Measurements from ENCODE around the gene HTR3E. TPM values are rescaled to one million over a fixed set of nuclear protein-coding genes. Genes with fewer than 3 reads are reported as not detected.
"Not testable (repeated sequence)": the region's sequence is repeated elsewhere in the genome, so short reads cannot be mapped to it uniquely, and the experiment has no call there.

The HTR3E gene
- total and polyA plus RNA-seq, 4 experiments from 2014 or later: not detected

GRCh38 chr3:184143327-184143726 is 46.5 kb downstream of the HTR3E start:
- intact Hi-C loops (cut with micrococcal nuclease): no loop called here
- POLR2A ChIA-PET (ENCODE audit: partially characterized antibody): no interaction called here
- Mint-ChIP-seq H3K4me3 (no peak overlapping the region), H3K9me3 (no peaks in the 10 kb centered on the region), H3K27ac (no peak overlapping the region), H3K4me1 (no peaks in the 10 kb centered on the region), H3K36me3 (peaks cover 28 to 65% of the 10 kb centered on the region in 2 donors), H3K27me3 (no peaks in the 10 kb centered on the region)
- no peaks in the 10 kb centered on the region for H3K4me1 ChIP-seq (ENCODE audit: insufficient read depth, low read length)
- H3K9me3 ChIP-seq (ENCODE audit: control insufficient read depth in 1 of 2, low read length in 2 of 2): no peaks in the 10 kb centered on the region
- peaks cover 53% of the 10 kb centered on the region for H3K36me3 ChIP-seq (ENCODE audit: insufficient read depth, low read length)
- H3K27me3 ChIP-seq (ENCODE audit: insufficient read depth, low read length): no peaks in the 10 kb centered on the region
- H3K4me3 ChIP-seq (ENCODE audit: low read length in 2 of 2): no peak overlapping the region
- no peak for DNase-seq
- CTCF ChIA-PET (ENCODE audit: partially characterized antibody): no interaction called here
- no peak overlapping the region for H3K27ac ChIP-seq (ENCODE audit: low read depth, low read length)

- H3K4me3 ChIP-seq (ENCODE audit: low read length in 2 of 2): no peak overlapping the region
- no peak overlapping the region for H3K27ac Mint-ChIP-seq
- H3K9me3 ChIP-seq (ENCODE audit: control insufficient read depth in 1 of 2, low read length in 2 of 2): no peaks in the 10 kb centered on the region
- H3K4me1 Mint-ChIP-seq: no peaks in the 10 kb centered on the region
- no peaks in the 10 kb centered on the region for H3K27me3 ChIP-seq (ENCODE audit: insufficient read depth, low read length)
- no peaks in the 10 kb centered on the region for H3K9me3 Mint-ChIP-seq
- POLR2A ChIA-PET (ENCODE audit: partially characterized antibody): interaction anchor here (1.4 to 2.3 kb wide), 2 partner anchors 9 to 105 kb away, joined by 6 to 11 read pairs; partner anchors contain the start of genes EEF1AKMT4 and EIF2B5
- CTCF ChIA-PET (ENCODE audit: partially characterized antibody): interaction anchor here (0.7 to 3.0 kb wide), 8 partner anchors 10 to 145 kb away, joined by 3 to 14 read pairs (median 4); partner anchors contain the start of genes AP2M1, EEF1AKMT4, EIF2B5 and VWA5B2
- H3K27ac ChIP-seq (ENCODE audit: low read depth, low read length): no peak overlapping the region
- peaks cover 53% of the 10 kb centered on the region for H3K36me3 ChIP-seq (ENCODE audit: insufficient read depth, low read length)
- no peak overlapping the region for H3K4me3 Mint-ChIP-seq
- no peaks in the 10 kb centered on the region for H3K27me3 Mint-ChIP-seq
- intact Hi-C loops (cut with micrococcal nuclease): no loop called here
- peaks cover 28 to 65% of the 10 kb centered on the region in 2 donors for H3K36me3 Mint-ChIP-seq
- no peaks in the 10 kb centered on the region for H3K4me1 ChIP-seq (ENCODE audit: insufficient read depth, low read length)
- no peak for DNase-seq
These were observed 47.6 kb downstream of the HTR3E start for GRCh38 chr3:184144505-184144904.

- H3K27ac ChIP-seq (ENCODE audit: low read depth, low read length): no peak overlapping the region
- no peaks in the 10 kb centered on the region for H3K27me3 Mint-ChIP-seq
- H3K4me1 Mint-ChIP-seq: no peaks in the 10 kb centered on the region
- no peaks in the 10 kb centered on the region for H3K4me1 ChIP-seq (ENCODE audit: insufficient read depth, low read length)
- no peaks in the 10 kb centered on the region for H3K27me3 ChIP-seq (ENCODE audit: insufficient read depth, low read length)
- H3K9me3 ChIP-seq (ENCODE audit: control insufficient read depth in 1 of 2, low read length in 2 of 2): no peaks in the 10 kb centered on the region
- no peaks in the 10 kb centered on the region for H3K9me3 Mint-ChIP-seq
- H3K36me3 Mint-ChIP-seq: peaks cover 25 to 63% of the 10 kb centered on the region in 2 donors
- ChIA-PET CTCF (ENCODE audit: partially characterized antibody) (interaction anchor here (0.7 to 3.0 kb wide), 10 partner anchors 10 to 227 kb away, joined by 3 to 14 read pairs (median 4); partner anchors contain the start of genes AP2M1, EEF1AKMT4, EIF2B5 and VWA5B2), POLR2A (ENCODE audit: partially characterized antibody) (interaction anchor here (1.4 to 2.3 kb wide), 2 partner anchors 10 to 105 kb away, joined by 6 to 11 read pairs; partner anchors contain the start of genes EEF1AKMT4 and EIF2B5)
- no peak overlapping the region for H3K4me3 Mint-ChIP-seq
- peak overlapping the region in 1 of 7 donors; percentile 25 for H3K27ac Mint-ChIP-seq
- peaks cover 50% of the 10 kb centered on the region for H3K36me3 ChIP-seq (ENCODE audit: insufficient read depth, low read length)
- no peak overlapping the region for H3K4me3 ChIP-seq (ENCODE audit: low read length in 2 of 2)
- peak in 4 of 5 donors; percentile 25 to 30 (median 28) for DNase-seq
- intact Hi-C loops (cut with micrococcal nuclease): loop anchor here (1.0 kb wide), 2 partner anchors 105 to 144 kb away; no protein-coding TSS in a partner anchor
These were observed 48.3 kb downstream of the HTR3E start for GRCh38 chr3:184145111-184145524.

- peaks cover 43% of the 10 kb centered on the region for H3K36me3 ChIP-seq (ENCODE audit: insufficient read depth, low read length)
- DNase-seq: no peak
- no peak overlapping the region for H3K4me3 ChIP-seq (ENCODE audit: low read length in 2 of 2)
- POLR2A ChIA-PET (ENCODE audit: partially characterized antibody): interaction anchor here (1.4 to 2.3 kb wide), 2 partner anchors 11 to 104 kb away, joined by 6 to 11 read pairs; partner anchors contain the start of genes EEF1AKMT4 and EIF2B5
- H3K27me3 ChIP-seq (ENCODE audit: insufficient read depth, low read length): no peaks in the 10 kb centered on the region
- H3K4me1 Mint-ChIP-seq: no peaks in the 10 kb centered on the region
- H3K9me3 Mint-ChIP-seq: no peaks in the 10 kb centered on the region
- no peak overlapping the region for H3K27ac Mint-ChIP-seq
- H3K36me3 Mint-ChIP-seq: peaks cover 18 to 56% of the 10 kb centered on the region in 2 donors
- H3K27me3 Mint-ChIP-seq: no peaks in the 10 kb centered on the region
- H3K4me3 Mint-ChIP-seq: no peak overlapping the region
- CTCF ChIA-PET (ENCODE audit: partially characterized antibody): interaction anchor here (0.8 to 3.0 kb wide), 11 partner anchors 11 to 226 kb away, joined by 3 to 14 read pairs (median 3); partner anchors contain the start of genes AP2M1, EEF1AKMT4, EIF2B5 and VWA5B2
- intact Hi-C loops (cut with micrococcal nuclease): loop anchor here (1.0 kb wide), 2 partner anchors 104 to 143 kb away; no protein-coding TSS in a partner anchor
- no peaks in the 10 kb centered on the region for H3K4me1 ChIP-seq (ENCODE audit: insufficient read depth, low read length)
- no peaks in the 10 kb centered on the region for H3K9me3 ChIP-seq (ENCODE audit: control insufficient read depth in 1 of 2, low read length in 2 of 2)
- no peak overlapping the region for H3K27ac ChIP-seq (ENCODE audit: low read depth, low read length)
These were observed 48.9 kb downstream of the HTR3E start for GRCh38 chr3:184145751-184146270.

- CTCF ChIA-PET (ENCODE audit: partially characterized antibody): interaction anchor here (1.0 to 1.1 kb wide), 2 partner anchors 9 to 102 kb away, joined by 3 to 4 read pairs; no protein-coding TSS in a partner anchor
- Histone ChIP-seq H3K36me3 (ENCODE audit: insufficient read depth, low read length) (peaks cover 21% of the 10 kb centered on the region), H3K9me3 (ENCODE audit: control insufficient read depth in 1 of 2, low read length in 2 of 2) (no peaks in the 10 kb centered on the region), H3K27me3 (ENCODE audit: insufficient read depth, low read length) (no peaks in the 10 kb centered on the region), H3K4me1 (ENCODE audit: insufficient read depth, low read length) (no peaks in the 10 kb centered on the region), H3K27ac (ENCODE audit: low read depth, low read length) (no peak overlapping the region), H3K4me3 (ENCODE audit: low read length in 2 of 2) (no peak overlapping the region)
- no peak overlapping the region for H3K27ac Mint-ChIP-seq
- H3K4me1 Mint-ChIP-seq: peaks cover 0 to 1% (median 0%) of the 10 kb centered on the region in 4 donors
- no peak for DNase-seq
- H3K4me3 Mint-ChIP-seq: no peak overlapping the region
- no peaks in the 10 kb centered on the region for H3K27me3 Mint-ChIP-seq
- H3K9me3 Mint-ChIP-seq: no peaks in the 10 kb centered on the region
- POLR2A ChIA-PET (ENCODE audit: partially characterized antibody): interaction anchor here (1.1 kb wide), 1 partner anchor 14 kb away, joined by 3 read pairs; no protein-coding TSS in a partner anchor
- intact Hi-C loops (cut with micrococcal nuclease): no loop called here
- H3K36me3 Mint-ChIP-seq: peaks cover 0 to 33% of the 10 kb centered on the region in 2 donors
These were observed 51.2 kb downstream of the HTR3E start for GRCh38 chr3:184148076-184148475.

- Histone ChIP-seq H3K27ac (ENCODE audit: low read depth, low read length) (no peak overlapping the region), H3K27me3 (ENCODE audit: insufficient read depth, low read length) (no peaks in the 10 kb centered on the region), H3K4me3 (ENCODE audit: low read length in 2 of 2) (no peak overlapping the region), H3K9me3 (ENCODE audit: control insufficient read depth in 1 of 2, low read length in 2 of 2) (no peaks in the 10 kb centered on the region), H3K4me1 (ENCODE audit: insufficient read depth, low read length) (no peaks in the 10 kb centered on the region), H3K36me3 (ENCODE audit: insufficient read depth, low read length) (peaks cover 10% of the 10 kb centered on the region)
- Mint-ChIP-seq H3K36me3 (peaks cover 0 to 22% of the 10 kb centered on the region in 2 donors), H3K9me3 (no peaks in the 10 kb centered on the region), H3K27me3 (no peaks in the 10 kb centered on the region), H3K4me1 (peaks cover 0 to 6% (median under 1%) of the 10 kb centered on the region in 4 donors), H3K4me3 (no peak overlapping the region), H3K27ac (no peak overlapping the region)
- intact Hi-C loops (cut with micrococcal nuclease): no loop called here
- POLR2A ChIA-PET (ENCODE audit: partially characterized antibody): interaction anchor here (1.1 kb wide), 1 partner anchor 15 kb away, joined by 3 read pairs; no protein-coding TSS in a partner anchor
- CTCF ChIA-PET (ENCODE audit: partially characterized antibody): interaction anchor here (0.6 to 1.1 kb wide), 3 partner anchors 10 to 101 kb away, joined by 3 to 4 read pairs (median 4); no protein-coding TSS in a partner anchor
- no peak for DNase-seq
These were observed 52.3 kb downstream of the HTR3E start for GRCh38 chr3:184149123-184149522.

- H3K27me3 ChIP-seq (ENCODE audit: insufficient read depth, low read length); H3K4me3 ChIP-seq (ENCODE audit: low read length in 2 of 2); H3K9me3 ChIP-seq (ENCODE audit: control insufficient read depth in 1 of 2, low read length in 2 of 2); H3K27me3 Mint-ChIP-seq; H3K36me3 ChIP-seq (ENCODE audit: insufficient read depth, low read length); DNase-seq; POLR2A ChIA-PET (ENCODE audit: partially characterized antibody); H3K9me3 Mint-ChIP-seq; H3K4me1 Mint-ChIP-seq; H3K4me3 Mint-ChIP-seq; CTCF ChIA-PET (ENCODE audit: partially characterized antibody); H3K27ac ChIP-seq (ENCODE audit: low read depth, low read length); H3K4me1 ChIP-seq (ENCODE audit: insufficient read depth, low read length); intact Hi-C loops (cut with micrococcal nuclease): not testable (repeated sequence)
- Mint-ChIP-seq H3K36me3 (peaks cover 0 to 18% of the 10 kb centered on the region in 2 donors), H3K27ac (peak overlapping the region in 1 of 7 donors; percentile 22)
These were observed 52.9 kb downstream of the HTR3E start for GRCh38 chr3:184149770-184150169.

Data from CD4-positive, alpha-beta memory T cell (primary cell).